H1 (cell line): ENCODE results near the gene LMAN1. TPM values are rescaled to one million over a fixed set of nuclear protein-coding genes. Genes with fewer than 3 reads are reported as not detected.

ENCODE experiments used
- CTCF ChIA-PET: fragments of 300-600 bp; sonication (Branson Sonifier 250); formaldehyde crosslinking; loops from one replicate; lab custom pipeline; 2021; ENCODE audit not compliant: partially characterized antibody; lab: Charles Lee
- POLR2A ChIA-PET: fragments of 300-600 bp; sonication (Branson Sonifier 250); formaldehyde crosslinking; loops from one replicate; lab custom pipeline; 2021; ENCODE audit warnings: inconsistent platforms; ENCODE audit not compliant: partially characterized antibody; lab: Charles Lee
- DNase-seq, 2 experiments: peaks; one replicate each; pipeline versions ENCODE4 v3.0.0 to v3.0.0-alpha.2; 2010 to 2022; ENCODE audit warnings: low spot score in 2 of 2, low read depth in 1 of 2, mixed read lengths in 1 of 2
- FAIRE-seq: peaks from 2 replicates; lab custom pipeline; 2011; peaks lifted over from hg19 to GRCh38; lab: Jason Lieb, UNC
- H2AFZ ChIP-seq: 2 replicates; pipeline ENCODE4 v1.8.1; 2012; ENCODE audit warnings: low read length, inconsistent platforms
- H2AK5ac ChIP-seq: 2 replicates; pipeline ENCODE4 v1.6.1; 2013; ENCODE audit warnings: low read depth, low read length
- H2BK120ac ChIP-seq: replicated peaks from 2 replicates; pipeline ENCODE3; 2013; ENCODE audit warnings: low read depth, low read length, inconsistent platforms
- H2BK12ac ChIP-seq: 2 replicates; pipeline ENCODE4 v1.6.1; 2013; ENCODE audit warnings: low read depth, low read length
- H2BK15ac ChIP-seq: 2 replicates; pipeline ENCODE4 v1.6.1; 2013; ENCODE audit warnings: low read length
- H2BK20ac ChIP-seq: 2 replicates; pipeline ENCODE4 v1.6.1; 2013; ENCODE audit warnings: low read length
- H2BK5ac ChIP-seq: 2 replicates; pipeline ENCODE4 v1.6.1; 2013; ENCODE audit warnings: low read depth, low read length
- H3K14ac ChIP-seq: 2 replicates; pipeline ENCODE4 v1.6.1; 2013; ENCODE audit warnings: inconsistent platforms; ENCODE audit not compliant: insufficient read length
- H3K18ac ChIP-seq: 2 replicates; pipeline ENCODE4 v1.6.1; 2013; ENCODE audit warnings: low read length; ENCODE audit errors: extremely low read depth
- H3K23ac ChIP-seq: 2 replicates; pipeline ENCODE4 v1.6.1; 2013; ENCODE audit warnings: inconsistent platforms; ENCODE audit not compliant: insufficient read length
- H3K23me2 ChIP-seq: 2 replicates; pipeline ENCODE4 v1.6.1; 2013; ENCODE audit warnings: low read depth, low read length
- H3K27ac ChIP-seq: 2 replicates; pipeline ENCODE4 v1.6.1; 2011; ENCODE audit warnings: low read depth, low read length, inconsistent platforms
- H3K27me3 ChIP-seq, 4 experiments: replicated peaks in 1 of 4; 1 replicate in 1 of 4; 2 replicates in 3 of 4; pipeline versions ENCODE4 v1.6.1 to v1.8.1; 2011 to 2013; ENCODE audit warnings: low read length in 3 of 4, mild to moderate bottlenecking in 3 of 4, inconsistent platforms in 2 of 4, mixed read lengths in 2 of 4, moderate library complexity in 1 of 4; ENCODE audit not compliant: control insufficient read depth in 3 of 4, insufficient read depth in 3 of 4; ENCODE audit errors: extremely low read depth in 1 of 4
- H3K36me3 ChIP-seq, 4 experiments: 2 replicates each; pipeline versions ENCODE4 v1.6.1 to v1.8.1; 2011 to 2013; ENCODE audit warnings: mild to moderate bottlenecking in 4 of 4, low read length in 3 of 4, moderate library complexity in 2 of 4, control low read depth in 1 of 4, inconsistent platforms in 1 of 4; ENCODE audit not compliant: insufficient read depth in 4 of 4, control insufficient read depth in 2 of 4
- H3K4ac ChIP-seq: replicated peaks from 2 replicates; pipeline ENCODE3; 2013; ENCODE audit warnings: low read length, low read depth, mixed read lengths, inconsistent platforms; ENCODE audit not compliant: insufficient read length
- H3K4me1 ChIP-seq, 4 experiments: replicated peaks in 1 of 4; 1 replicate in 1 of 4; 2 replicates in 3 of 4; pipeline versions ENCODE4 v1.6.1 to v1.8.1; 2011 to 2013; ENCODE audit warnings: low read length in 3 of 4, inconsistent platforms in 2 of 4, mixed read lengths in 1 of 4; ENCODE audit not compliant: insufficient read depth in 4 of 4, control insufficient read depth in 3 of 4
- H3K4me2 ChIP-seq, 2 experiments: 2 replicates each; pipeline versions ENCODE4 v1.6.1 to v1.8.1; 2011 to 2013; ENCODE audit warnings: low read depth in 2 of 2, low read length in 2 of 2, control low read depth in 1 of 2, inconsistent platforms in 1 of 2, mild to moderate bottlenecking in 1 of 2; ENCODE audit not compliant: insufficient read depth in 1 of 2
- H3K4me3 ChIP-seq, 4 experiments: fragments of 200-600, 300-600 bp in 1 of 4; sonication (generic), shearing (Covaris generic), sonication (Bioruptor Twin) in 1 of 4; 2 replicates each; pipeline versions ENCODE4 v1.5.1 to v1.8.1; 2011 to 2016; ENCODE audit warnings: low read length in 4 of 4, low read depth in 3 of 4, control low read depth in 2 of 4, inconsistent platforms in 2 of 4, mild to moderate bottlenecking in 2 of 4, mixed read lengths in 1 of 4, moderate library complexity in 1 of 4; ENCODE audit not compliant: insufficient read depth in 2 of 4; ENCODE audit errors: extremely low read depth in 1 of 4
- H3K56ac ChIP-seq: replicated peaks from 2 replicates; pipeline ENCODE3; 2013; ENCODE audit warnings: low read depth, mild to moderate bottlenecking, mixed read lengths, low read length, inconsistent platforms; ENCODE audit not compliant: insufficient read length
- H3K79me1 ChIP-seq: 2 replicates; pipeline ENCODE4 v1.6.1; 2013; ENCODE audit warnings: low read depth, low read length, control low read depth
- H3K79me2 ChIP-seq, 2 experiments: 2 replicates each; pipeline versions ENCODE4 v1.6.1 to v1.8.1; 2012 to 2013; ENCODE audit warnings: low read length in 2 of 2, mild to moderate bottlenecking in 2 of 2, inconsistent platforms in 1 of 2; ENCODE audit not compliant: insufficient read depth in 2 of 2, control insufficient read depth in 1 of 2
- H3K9ac ChIP-seq, 4 experiments: replicated peaks in 1 of 4; 1 replicate in 1 of 4; 2 replicates in 3 of 4; pipeline versions ENCODE4 v1.6.1 to v1.8.1; 2011 to 2013; ENCODE audit warnings: low read depth in 3 of 4, low read length in 3 of 4, control low read depth in 2 of 4, mild to moderate bottlenecking in 2 of 4, moderate library complexity in 2 of 4, inconsistent platforms in 1 of 4; ENCODE audit errors: extremely low read depth in 1 of 4
- H3K9me3 ChIP-seq, 2 experiments: 2 replicates each; pipeline versions ENCODE4 v1.6.1 to v1.8.1; 2012 to 2013; ENCODE audit warnings: mild to moderate bottlenecking in 2 of 2, moderate library complexity in 2 of 2, control low read depth in 1 of 2, inconsistent platforms in 1 of 2, low read depth in 1 of 2, low read length in 1 of 2, mixed read lengths in 1 of 2; ENCODE audit not compliant: insufficient read depth in 2 of 2
- H4K20me1 ChIP-seq, 2 experiments: replicated peaks in 1 of 2; 2 replicates each; pipeline versions ENCODE3 to v1.8.1; 2011 to 2013; ENCODE audit warnings: inconsistent platforms in 2 of 2, low read length in 2 of 2, mild to moderate bottlenecking in 1 of 2; ENCODE audit not compliant: insufficient read depth in 2 of 2, control insufficient read depth in 1 of 2
- H4K5ac ChIP-seq: 2 replicates; pipeline ENCODE4 v1.6.1; 2013; ENCODE audit warnings: low read length, low read depth, mixed read lengths, inconsistent platforms; ENCODE audit not compliant: insufficient read length
- H4K8ac ChIP-seq: 2 replicates; pipeline ENCODE4 v1.8.0; 2013; ENCODE audit warnings: mild to moderate bottlenecking, moderate library complexity, low read length, inconsistent platforms; ENCODE audit not compliant: insufficient read depth; ENCODE audit errors: extremely low read depth
- H4K91ac ChIP-seq: replicated peaks from 2 replicates; pipeline ENCODE3; 2013; ENCODE audit warnings: low read length, mixed read lengths, inconsistent platforms; ENCODE audit not compliant: insufficient read length
- SIX5 ChIP-seq: IDR thresholded peaks from 2 replicates; pipeline ENCODE4 v1.6.1; 2011; ENCODE audit warnings: mild to moderate bottlenecking, low read depth, low read length
- ZNF274 ChIP-seq: IDR thresholded peaks from 2 replicates; pipeline ENCODE4 v1.7.0; 2012; ENCODE audit warnings: low read length, borderline replicate concordance; ENCODE audit errors: extremely low read depth
- polyA plus RNA-seq, 7 experiments: library from polyadenylated mRNA; depleted of rRNA in 3 of 7; stranded (reverse) in 5 of 7; unstranded in 2 of 7; fragments of >200 nt in 5 of 7; fragments of 200-250 nt in 2 of 7; gene quantifications; 1 replicate in 5 of 7; 2 replicates in 1 of 7; 4 replicates in 1 of 7; pipeline versions ENCODE4 v1.2.1 to v1.2.3, GENCODE V29; 2011 to 2013; ENCODE audit warnings: missing spikeins in 2 of 7, mixed read lengths in 2 of 7
- total RNA-seq: library from RNA; stranded (reverse); fragmentation: NEBNext Ultra II Directional; extraction: Animal tissue kit (Norgen Biotek cat#: 25700); gene quantifications from 2 replicates; pipeline ENCODE4 v1.2.1, GENCODE V29; 2021

LMAN1 gene
- total and polyA plus RNA-seq, 2 of the 8 experiments (the other 6 are each of a cell fraction or from before 2014, with no cell fraction given): 20.3 to 73.6 TPM

GRCh38 chr18:59293317-59293716, 65.7 kb downstream of the LMAN1 start:
- H3K23ac ChIP-seq: no peak overlapping the region
- H4K5ac ChIP-seq: no peak overlapping the region
- H3K9ac ChIP-seq: no peak overlapping the region
- no peak overlapping the region for H2AK5ac ChIP-seq
- no peak overlapping the region for H4K8ac ChIP-seq
- no peak overlapping the region for H3K4me2 ChIP-seq
- H3K56ac ChIP-seq: no peak overlapping the region
- no peak overlapping the region for H3K18ac ChIP-seq
- H3K36me3 ChIP-seq: no peaks in the 10 kb centered on the region
- no peak overlapping the region for H3K4ac ChIP-seq
- no peak overlapping the region for H2AFZ ChIP-seq
- DNase-seq (no peak), FAIRE-seq (no peak)
- H2BK12ac ChIP-seq: no peak overlapping the region
- no peak overlapping the region for H2BK120ac ChIP-seq
- H4K91ac ChIP-seq: no peak overlapping the region
- H4K20me1 ChIP-seq: no peaks in the 10 kb centered on the region
- no peak overlapping the region for H2BK5ac ChIP-seq
- H3K79me2 ChIP-seq: no peaks in the 10 kb centered on the region
- no peak overlapping the region for H3K4me3 ChIP-seq
- H3K23me2 ChIP-seq: peaks cover 2% of the 10 kb centered on the region; the same call in 1 of the 2 replicates
- no peaks in the 10 kb centered on the region for H3K79me1 ChIP-seq
- no peak overlapping the region for H2BK20ac ChIP-seq
- TF ChIP-seq SIX5 (no peak), ZNF274 (no peak)
- TF ChIP-seq, all 59 proteins: peak for 0
- Histone ChIP-seq H3K27ac (no peak overlapping the region), H3K14ac (no peak overlapping the region), H3K4me1 (no peaks in the 10 kb centered on the region), H3K9me3 (no peaks in the 10 kb centered on the region), H3K27me3 (no peaks in the 10 kb centered on the region; a peak in 1 of 7 replicates), H2BK15ac (no peak overlapping the region)
- ChIA-PET CTCF (interaction anchor here (0.5 to 2.7 kb wide), 6 partner anchors 10 to 109 kb away, joined by 3 to 10 read pairs (median 4); no protein-coding TSS in a partner anchor), POLR2A (interaction anchor here (1.4 kb wide), 1 partner anchor 17 kb away, joined by 4 read pairs; no protein-coding TSS in a partner anchor)
